Measurements from ENCODE around the gene FTH1.
A peak's percentile ranks its signal among the peaks of the same experiment; 100 is the strongest.
"Not testable (repeated sequence)": the region's sequence is repeated elsewhere in the genome, so short reads cannot be mapped to it uniquely, and the experiment has no call there.

The FTH1 gene

GRCh38 chr11:62010935-62011528, 43.6 kb upstream of the FTH1 start:
- no peak for TF ChIP-seq CTCF (IDR thresholded peaks at IDR 0.05; ENCODE audit: extremely low read depth, insufficient read depth, missing control alignments)
- in situ Hi-C loops (cut with MboI; ENCODE audit: low pct_unique_long_range_greater_than_20kb, low sequenced_read_pairs, unreplicated experiment), result no loop called here
- DNase-seq (ENCODE audit: low spot score), result no peak

GRCh38 chr11:62008193-62008592, 40.8 kb upstream of the FTH1 start:
- DNase-seq (ENCODE audit: low spot score), result no peak
- in situ Hi-C loops (cut with MboI; ENCODE audit: low pct_unique_long_range_greater_than_20kb, low sequenced_read_pairs, unreplicated experiment), result no loop called here
- TF ChIP-seq CTCF (IDR thresholded peaks at IDR 0.05; ENCODE audit: extremely low read depth, insufficient read depth, missing control alignments), result no peak

GRCh38 chr11:62004473-62004872, 37.0 kb upstream of the FTH1 start:
- no peak for TF ChIP-seq CTCF (IDR thresholded peaks at IDR 0.05; ENCODE audit: extremely low read depth, insufficient read depth, missing control alignments)
- DNase-seq (ENCODE audit: low spot score), result peak; percentile 65
- in situ Hi-C loops (cut with MboI; ENCODE audit: low pct_unique_long_range_greater_than_20kb, low sequenced_read_pairs, unreplicated experiment), result no loop called here

- DNase-seq (ENCODE audit: low spot score); in situ Hi-C loops (cut with MboI; ENCODE audit: low pct_unique_long_range_greater_than_20kb, low sequenced_read_pairs, unreplicated experiment): not testable (repeated sequence)
Measured at GRCh38 chr11:62002283-62002682, 34.8 kb upstream of the FTH1 start.

GRCh38 chr11:62001450-62002191, 34.2 kb upstream of the FTH1 start:
- in situ Hi-C loops (cut with MboI; ENCODE audit: low pct_unique_long_range_greater_than_20kb, low sequenced_read_pairs, unreplicated experiment), result no loop called here
- no peak for DNase-seq (ENCODE audit: low spot score)
- TF ChIP-seq CTCF (IDR thresholded peaks at IDR 0.05; ENCODE audit: extremely low read depth, insufficient read depth, missing control alignments), result no peak

GRCh38 chr11:62000539-62001446, 33.4 kb upstream of the FTH1 start:
- in situ Hi-C loops (cut with MboI; ENCODE audit: low pct_unique_long_range_greater_than_20kb, low sequenced_read_pairs, unreplicated experiment), result no loop called here
- DNase-seq (ENCODE audit: low spot score), result no peak
- TF ChIP-seq CTCF (IDR thresholded peaks at IDR 0.05; ENCODE audit: extremely low read depth, insufficient read depth, missing control alignments), result no peak

Measured in GM13977 (cell line).